Measurements from ENCODE around the gene IDUA.
A peak's percentile ranks its signal among the peaks of the same experiment; 100 is the strongest.

The IDUA gene

GRCh38 chr4:999882-1000425 is 13.1 kb downstream of the IDUA start:
- Histone ChIP-seq H2AK5ac (ENCODE audit: low read length, severe bottlenecking) (no peak overlapping the region), H2AFZ (ENCODE audit: low read depth, low read length) (no peak overlapping the region)

GRCh38 chr4:1000686-1001260 is 13.9 kb downstream of the IDUA start:
- no peak for DNase-seq
- H3K18ac ChIP-seq (ENCODE audit: low read depth in 1 of 2, low read length in 2 of 2) = no peak overlapping the region
- no peak overlapping the region for H3K4me2 ChIP-seq (ENCODE audit: low read length, poor library complexity, severe bottlenecking)
- no peak overlapping the region for H3K14ac ChIP-seq (ENCODE audit: low read length in 2 of 2)
- 92% methylated on average over 13 of the region's 15 CpGs for WGBS
- H2BK5ac ChIP-seq (ENCODE audit: low read depth, low read length, poor library complexity, severe bottlenecking) = no peak overlapping the region
- H2BK15ac ChIP-seq (ENCODE audit: low read depth, poor library complexity, severe bottlenecking) = no peak overlapping the region
- no peak overlapping the region for H3K27ac ChIP-seq (ENCODE audit: low read length, poor library complexity, severe bottlenecking)
- H3K79me1 ChIP-seq (replicated peaks; ENCODE audit: low read length, poor library complexity, severe bottlenecking) = no peaks in the 10 kb centered on the region
- H4K91ac ChIP-seq (ENCODE audit: low read length) = no peak overlapping the region
- H3K4me1 ChIP-seq (ENCODE audit: control insufficient read depth, insufficient read depth, low read depth, low read length) = peaks cover 27% of the 10 kb centered on the region
- no peak overlapping the region for H4K8ac ChIP-seq (ENCODE audit: low read length)
- H2BK12ac ChIP-seq (ENCODE audit: low read length in 2 of 2) = no peak overlapping the region
- H3K4me3 ChIP-seq (ENCODE audit: insufficient read depth in 1 of 2, low read depth in 1 of 2, low read length in 2 of 2) = no peak overlapping the region
- H3K4ac ChIP-seq (ENCODE audit: low read depth in 1 of 2, low read length in 2 of 2) = no peak overlapping the region
- no peak overlapping the region for H3K9ac ChIP-seq (ENCODE audit: low read length)
- no peak overlapping the region for H2AK5ac ChIP-seq (ENCODE audit: low read length, severe bottlenecking)
- peaks cover 0 to 9% of the 10 kb centered on the region in 2 experiments for H3K36me3 ChIP-seq (ENCODE audit: control insufficient read depth in 1 of 2, insufficient read depth in 2 of 2, low read depth in 1 of 2, low read length in 2 of 2)
- no peak overlapping the region for H2BK120ac ChIP-seq (ENCODE audit: low read depth, low read length)
- no peaks in the 10 kb centered on the region for H3K9me3 ChIP-seq (ENCODE audit: control insufficient read depth, low read length)
- H3K23ac ChIP-seq (ENCODE audit: low read length in 2 of 2) = no peak overlapping the region
- H3K27me3 ChIP-seq (ENCODE audit: control insufficient read depth in 1 of 2, insufficient read depth in 1 of 2, low read length in 2 of 2) = peaks cover 76% of the 10 kb centered on the region in 2 experiments
- H2AFZ ChIP-seq (ENCODE audit: low read depth, low read length) = no peak overlapping the region

More at GRCh38 chr4:999882-1000425, 13.1 kb downstream of the IDUA start:
- Histone ChIP-seq H3K18ac (ENCODE audit: low read depth in 1 of 2, low read length in 2 of 2) (no peak overlapping the region), H3K79me1 (replicated peaks; ENCODE audit: low read length, poor library complexity, severe bottlenecking) (no peaks in the 10 kb centered on the region), H3K27me3 (ENCODE audit: control insufficient read depth in 1 of 2, insufficient read depth in 1 of 2, low read length in 2 of 2) (peaks cover 69 to 73% of the 10 kb centered on the region in 2 experiments), H3K4me1 (ENCODE audit: control insufficient read depth, insufficient read depth, low read depth, low read length) (peaks cover 27% of the 10 kb centered on the region), H4K8ac (ENCODE audit: low read length) (no peak overlapping the region), H4K91ac (ENCODE audit: low read length) (no peak overlapping the region), H2BK120ac (ENCODE audit: low read depth, low read length) (no peak overlapping the region), H3K4me3 (ENCODE audit: insufficient read depth in 1 of 2, low read depth in 1 of 2, low read length in 2 of 2) (no peak overlapping the region), H3K4ac (ENCODE audit: low read depth in 1 of 2, low read length in 2 of 2) (no peak overlapping the region), H3K4me2 (ENCODE audit: low read length, poor library complexity, severe bottlenecking) (no peak overlapping the region), H2BK5ac (ENCODE audit: low read depth, low read length, poor library complexity, severe bottlenecking) (no peak overlapping the region), H3K9me3 (ENCODE audit: control insufficient read depth, low read length) (no peaks in the 10 kb centered on the region), H2BK12ac (ENCODE audit: low read length in 2 of 2) (no peak overlapping the region), H3K14ac (ENCODE audit: low read length in 2 of 2) (no peak overlapping the region), H3K36me3 (ENCODE audit: control insufficient read depth in 1 of 2, insufficient read depth in 2 of 2, low read depth in 1 of 2, low read length in 2 of 2) (peaks cover 0 to 9% of the 10 kb centered on the region in 2 experiments), H2BK15ac (ENCODE audit: low read depth, poor library complexity, severe bottlenecking) (no peak overlapping the region), H3K27ac (ENCODE audit: low read length, poor library complexity, severe bottlenecking) (no peak overlapping the region), H3K9ac (ENCODE audit: low read length) (no peak overlapping the region), H3K23ac (ENCODE audit: low read length in 2 of 2) (no peak overlapping the region)
- no peak for DNase-seq
- WGBS = 78% methylated on average over 14 of the region's 18 CpGs

- H2BK15ac ChIP-seq (ENCODE audit: low read depth, poor library complexity, severe bottlenecking) = no peak overlapping the region
- H2AK5ac ChIP-seq (ENCODE audit: low read length, severe bottlenecking) = no peak overlapping the region
- peaks cover 68 to 74% of the 10 kb centered on the region in 2 experiments for H3K27me3 ChIP-seq (ENCODE audit: control insufficient read depth in 1 of 2, insufficient read depth in 1 of 2, low read length in 2 of 2)
- H2BK12ac ChIP-seq (ENCODE audit: low read length in 2 of 2) = no peak overlapping the region
- no peak overlapping the region for H3K4ac ChIP-seq (ENCODE audit: low read depth in 1 of 2, low read length in 2 of 2)
- H3K4me2 ChIP-seq (ENCODE audit: low read length, poor library complexity, severe bottlenecking) = no peak overlapping the region
- peak overlapping the region in 1 of 2 experiments; percentile 41 for H3K23ac ChIP-seq (ENCODE audit: low read length in 2 of 2)
- H3K9me3 ChIP-seq (ENCODE audit: control insufficient read depth, low read length) = peaks cover 3% of the 10 kb centered on the region
- H2BK5ac ChIP-seq (ENCODE audit: low read depth, low read length, poor library complexity, severe bottlenecking) = no peak overlapping the region
- H3K27ac ChIP-seq (ENCODE audit: low read length, poor library complexity, severe bottlenecking) = no peak overlapping the region
- no peak overlapping the region for H2BK120ac ChIP-seq (ENCODE audit: low read depth, low read length)
- H2AFZ ChIP-seq (ENCODE audit: low read depth, low read length) = no peak overlapping the region
- H3K4me3 ChIP-seq (ENCODE audit: insufficient read depth in 1 of 2, low read depth in 1 of 2, low read length in 2 of 2) = peak overlapping the region in 1 of 2 experiments; percentile 20
- H4K8ac ChIP-seq (ENCODE audit: low read length) = peak overlapping the region; percentile 29
- H3K14ac ChIP-seq (ENCODE audit: low read length in 2 of 2) = no peak overlapping the region
- H3K36me3 ChIP-seq (ENCODE audit: control insufficient read depth in 1 of 2, insufficient read depth in 2 of 2, low read depth in 1 of 2, low read length in 2 of 2) = peaks cover 0 to 9% of the 10 kb centered on the region in 2 experiments
- no peak overlapping the region for H3K9ac ChIP-seq (ENCODE audit: low read length)
- no peak overlapping the region for H3K18ac ChIP-seq (ENCODE audit: low read depth in 1 of 2, low read length in 2 of 2)
- H3K79me1 ChIP-seq (replicated peaks; ENCODE audit: low read length, poor library complexity, severe bottlenecking) = no peaks in the 10 kb centered on the region
- H4K91ac ChIP-seq (ENCODE audit: low read length) = peak overlapping the region; percentile 8
- DNase-seq = no peak
- WGBS = 54% methylated on average over 48 of the region's 48 CpGs
- peaks cover 25% of the 10 kb centered on the region for H3K4me1 ChIP-seq (ENCODE audit: control insufficient read depth, insufficient read depth, low read depth, low read length)
Measured at GRCh38 chr4:1001561-1002130, 14.8 kb downstream of the IDUA start.

- WGBS = 10% methylated on average over 47 of the region's 54 CpGs
- DNase-seq = no peak
- Histone ChIP-seq H2AK5ac (ENCODE audit: low read length, severe bottlenecking) (no peak overlapping the region), H3K4me2 (ENCODE audit: low read length, poor library complexity, severe bottlenecking) (no peak overlapping the region), H3K79me1 (replicated peaks; ENCODE audit: low read length, poor library complexity, severe bottlenecking) (no peaks in the 10 kb centered on the region), H3K18ac (ENCODE audit: low read depth in 1 of 2, low read length in 2 of 2) (no peak overlapping the region), H2AFZ (ENCODE audit: low read depth, low read length) (no peak overlapping the region), H4K8ac (ENCODE audit: low read length) (peak overlapping the region; percentile 29), H2BK15ac (ENCODE audit: low read depth, poor library complexity, severe bottlenecking) (peak overlapping the region; percentile 18), H3K27ac (ENCODE audit: low read length, poor library complexity, severe bottlenecking) (no peak overlapping the region), H3K23ac (ENCODE audit: low read length in 2 of 2) (no peak overlapping the region), H3K36me3 (ENCODE audit: control insufficient read depth in 1 of 2, insufficient read depth in 2 of 2, low read depth in 1 of 2, low read length in 2 of 2) (peaks cover 0 to 9% of the 10 kb centered on the region in 2 experiments), H3K9me3 (ENCODE audit: control insufficient read depth, low read length) (peaks cover 6% of the 10 kb centered on the region), H3K9ac (ENCODE audit: low read length) (no peak overlapping the region), H3K27me3 (ENCODE audit: control insufficient read depth in 1 of 2, insufficient read depth in 1 of 2, low read length in 2 of 2) (peaks cover 67 to 75% of the 10 kb centered on the region in 2 experiments), H2BK12ac (ENCODE audit: low read length in 2 of 2) (no peak overlapping the region), H3K14ac (ENCODE audit: low read length in 2 of 2) (no peak overlapping the region), H3K4me3 (ENCODE audit: insufficient read depth in 1 of 2, low read depth in 1 of 2, low read length in 2 of 2) (peak overlapping the region in 1 of 2 experiments; percentile 20), H4K91ac (ENCODE audit: low read length) (no peak overlapping the region), H2BK5ac (ENCODE audit: low read depth, low read length, poor library complexity, severe bottlenecking) (no peak overlapping the region), H3K4ac (ENCODE audit: low read depth in 1 of 2, low read length in 2 of 2) (no peak overlapping the region), H3K4me1 (ENCODE audit: control insufficient read depth, insufficient read depth, low read depth, low read length) (peaks cover 22% of the 10 kb centered on the region), H2BK120ac (ENCODE audit: low read depth, low read length) (no peak overlapping the region)
Measured at GRCh38 chr4:1002131-1002630, 15.3 kb downstream of the IDUA start.

Data from mesenchymal stem cell (in vitro differentiated cells and primary cell).